H9 (cell line): ENCODE results near the gene NHERF1. TPM values are rescaled to one million over a fixed set of nuclear protein-coding genes. Genes with fewer than 3 reads are reported as not detected.

Source experiments
- DNase-seq: peaks from one replicate; pipeline ENCODE4 v3.0.0-alpha.2; 2017
- H2AFZ ChIP-seq: one replicate; pipeline ENCODE4 v1.6.1; 2013; ENCODE audit warnings: mild to moderate bottlenecking, low read length, control low read depth, moderate library complexity
- H2AK5ac ChIP-seq: 2 replicates; pipeline ENCODE4 v1.6.1; 2013; ENCODE audit warnings: low read length, control low read depth, mixed read lengths; ENCODE audit not compliant: insufficient read length
- H2BK120ac ChIP-seq: one replicate; pipeline ENCODE4 v1.6.1; 2013; ENCODE audit warnings: low read depth, mild to moderate bottlenecking, low read length, control low read depth, inconsistent platforms; ENCODE audit not compliant: poor library complexity, severe bottlenecking
- H2BK12ac ChIP-seq: 2 replicates; pipeline ENCODE4 v1.6.1; 2013; ENCODE audit warnings: low read length, control low read depth, mixed read lengths, low read depth; ENCODE audit not compliant: insufficient read length
- H2BK15ac ChIP-seq: 2 replicates; pipeline ENCODE4 v1.6.1; 2013; ENCODE audit warnings: low read depth, low read length, control low read depth
- H2BK20ac ChIP-seq: one replicate; pipeline ENCODE4 v1.6.1; 2013; ENCODE audit warnings: low read depth, mild to moderate bottlenecking, low read length, control low read depth, inconsistent platforms; ENCODE audit not compliant: poor library complexity, severe bottlenecking
- H2BK5ac ChIP-seq: 2 replicates; pipeline ENCODE4 v1.6.1; 2013; ENCODE audit warnings: low read length, control low read depth, mixed read lengths; ENCODE audit not compliant: insufficient read length
- H3K14ac ChIP-seq: 2 replicates; pipeline ENCODE4 v1.6.1; 2013; ENCODE audit warnings: low read length, control low read depth; ENCODE audit not compliant: insufficient read depth
- H3K18ac ChIP-seq: 2 replicates; pipeline ENCODE4 v1.6.1; 2013; ENCODE audit warnings: low read depth, mild to moderate bottlenecking, mixed read lengths, low read length, control low read depth; ENCODE audit not compliant: insufficient read length
- H3K23ac ChIP-seq: 2 replicates; pipeline ENCODE4 v1.6.1; 2013; ENCODE audit warnings: low read length, control low read depth, mixed read lengths, low read depth; ENCODE audit not compliant: insufficient read length
- H3K23me2 ChIP-seq: 2 replicates; pipeline ENCODE4 v1.6.1; 2013; ENCODE audit warnings: low read depth, mild to moderate bottlenecking, mixed read lengths, low read length, control low read depth; ENCODE audit not compliant: insufficient read length, poor library complexity, severe bottlenecking
- H3K27ac ChIP-seq: 2 replicates; pipeline ENCODE4 v1.5.1; 2013; ENCODE audit warnings: low read length, control low read depth, mixed read lengths, low read depth; ENCODE audit not compliant: insufficient read length
- H3K27me3 ChIP-seq: 2 replicates; pipeline ENCODE4 v1.6.1; 2013; ENCODE audit warnings: low read length, control low read depth, inconsistent platforms; ENCODE audit not compliant: insufficient read depth
- H3K4ac ChIP-seq: 2 replicates; pipeline ENCODE4 v1.6.1; 2013; ENCODE audit warnings: low read depth, mild to moderate bottlenecking, control low read depth, inconsistent platforms, low read length, moderate library complexity
- H3K4me1 ChIP-seq: 2 replicates; pipeline ENCODE4 v1.6.1; 2013; ENCODE audit warnings: low read length, control low read depth, inconsistent platforms; ENCODE audit not compliant: insufficient read depth
- H3K4me2 ChIP-seq: 2 replicates; pipeline ENCODE4 v1.6.1; 2013; ENCODE audit warnings: low read length, control low read depth, mixed read lengths; ENCODE audit not compliant: insufficient read length, insufficient read depth
- H3K56ac ChIP-seq: 2 replicates; pipeline ENCODE4 v1.6.1; 2013; ENCODE audit warnings: low read depth, mild to moderate bottlenecking, mixed read lengths, low read length, control low read depth; ENCODE audit not compliant: insufficient read length
- H3K79me1 ChIP-seq: 2 replicates; pipeline ENCODE4 v1.6.1; 2013; ENCODE audit warnings: low read depth, mild to moderate bottlenecking, moderate library complexity, low read length, control low read depth, inconsistent platforms; ENCODE audit not compliant: insufficient read depth, poor library complexity, severe bottlenecking
- H3K79me2 ChIP-seq: 2 replicates; pipeline ENCODE4 v1.6.1; 2013; ENCODE audit warnings: low read length, control low read depth, inconsistent platforms; ENCODE audit not compliant: insufficient read depth
- H3K9ac ChIP-seq: 2 replicates; pipeline ENCODE4 v1.6.1; 2013; ENCODE audit warnings: low read length, control low read depth, mixed read lengths; ENCODE audit not compliant: insufficient read length; ENCODE audit errors: extremely low read depth
- H3K9me3 ChIP-seq: one replicate; pipeline ENCODE4 v1.6.1; 2013; ENCODE audit warnings: low read depth, low read length, inconsistent platforms; ENCODE audit not compliant: control insufficient read depth
- H3T11ph ChIP-seq: one replicate; pipeline ENCODE4 v1.6.1; 2013; ENCODE audit warnings: mild to moderate bottlenecking, low read length, control low read depth, inconsistent platforms
- H4K20me1 ChIP-seq: one replicate; pipeline ENCODE4 v1.6.1; 2013; ENCODE audit not compliant: control insufficient read depth, insufficient read length, insufficient read depth
- H4K5ac ChIP-seq: 2 replicates; pipeline ENCODE4 v1.6.1; 2013; ENCODE audit warnings: low read depth, mild to moderate bottlenecking, mixed read lengths, low read length, control low read depth; ENCODE audit not compliant: insufficient read length
- H4K8ac ChIP-seq: replicated peaks from 2 replicates; pipeline ENCODE4 v1.6.1; 2013; ENCODE audit warnings: low read length, control low read depth, mixed read lengths, low read depth; ENCODE audit not compliant: insufficient read length
- H4K91ac ChIP-seq: 2 replicates; pipeline ENCODE4 v1.6.1; 2013; ENCODE audit warnings: low read depth, mild to moderate bottlenecking, moderate library complexity, mixed read lengths, low read length, control low read depth; ENCODE audit not compliant: insufficient read length
- H3K27ac Mint-ChIP-seq, 3 experiments: 2 replicates in 2 of 3; 3 replicates in 1 of 3; pipeline ENCODE4 v1.8.0; 2020 to 2021; ENCODE audit warnings: mixed read lengths in 3 of 3, mild to moderate bottlenecking in 1 of 3, moderate library complexity in 1 of 3
- H3K27me3 Mint-ChIP-seq: 2 replicates; pipeline ENCODE4 v1.8.0; 2021; ENCODE audit warnings: low read depth, mild to moderate bottlenecking, moderate library complexity, mixed read lengths
- H3K36me3 Mint-ChIP-seq, 3 experiments: 2 replicates in 2 of 3; 3 replicates in 1 of 3; pipeline ENCODE4 v1.8.0; 2020 to 2021; ENCODE audit warnings: low read depth in 3 of 3, mixed read lengths in 3 of 3; ENCODE audit not compliant: insufficient read depth in 1 of 3
- H3K4me1 Mint-ChIP-seq, 2 experiments: 2 replicates each; pipeline ENCODE4 v1.8.0; 2020; ENCODE audit warnings: mixed read lengths in 2 of 2
- H3K4me3 Mint-ChIP-seq, 2 experiments: 2 replicates in 1 of 2; 3 replicates in 1 of 2; pipeline ENCODE4 v1.8.0; 2020 to 2021; ENCODE audit warnings: mild to moderate bottlenecking in 2 of 2, mixed read lengths in 2 of 2, moderate library complexity in 1 of 2
- H3K9me3 Mint-ChIP-seq, 2 experiments: 2 replicates in 1 of 2; 3 replicates in 1 of 2; pipeline ENCODE4 v1.8.0; 2020; ENCODE audit warnings: mild to moderate bottlenecking in 2 of 2, mixed read lengths in 2 of 2, moderate library complexity in 1 of 2
- CTCF ChIP-seq: fragments of 200-600 bp; sonication (generic); conservative IDR thresholded peaks from 3 replicates; pipeline ENCODE4 v1.8.0; 2021; ENCODE audit warnings: antibody characterized with exemption, mild to moderate bottlenecking
- WGBS: extraction: QIAGEN DNeasy Blood & Tissue Kit; methylation state at CpG from one replicate; pipeline ENCODE4 v1.1.7; 2013; ENCODE audit warnings: missing lambda C conversion rate, low lambda C conversion rate, mixed read lengths; ENCODE audit not compliant: insufficient read length; ENCODE audit errors: extremely low coverage; 5-methylcytosine and 5-hydroxymethylcytosine counted together
- total RNA-seq: library from RNA; stranded (reverse); gene quantifications from 2 replicates; pipeline ENCODE4 v1.2.1, GENCODE V29; 2021

NHERF1 gene
- total RNA-seq, 1 experiment from 2014 or later = 74.4 TPM

GRCh38 chr17:74758848-74759168 is 10.4 kb downstream of the NHERF1 start:
- Histone ChIP-seq H3K79me1 (peaks cover 9% of the 10 kb centered on the region), H3K79me2 (peaks cover 1% of the 10 kb centered on the region; the same call in 1 of the 2 replicates), H2AFZ (no peak overlapping the region), H2BK5ac (no peak overlapping the region), H3K4me2 (no peak overlapping the region), H3K23ac (no peak overlapping the region), H2BK20ac (no peak overlapping the region), H4K20me1 (no peaks in the 10 kb centered on the region), H2BK15ac (no peak overlapping the region), H3K18ac (no peak overlapping the region), H3K56ac (no peak overlapping the region), H2AK5ac (no peak overlapping the region), H3K23me2 (no peaks in the 10 kb centered on the region), H3K14ac (no peak overlapping the region), H3K27me3 (no peaks in the 10 kb centered on the region), H4K5ac (no peak overlapping the region), H3T11ph (no peak overlapping the region), H3K27ac (no peak overlapping the region), H2BK120ac (no peak overlapping the region), H2BK12ac (no peak overlapping the region), H3K4ac (no peak overlapping the region), H4K8ac (no peak overlapping the region), H3K9ac (no peak overlapping the region), H3K4me1 (peaks cover 11% of the 10 kb centered on the region; the same call in 1 of the 2 replicates), H4K91ac (no peak overlapping the region), H3K9me3 (no peaks in the 10 kb centered on the region)
- Mint-ChIP-seq H3K36me3 (peaks cover 0 to 5% (median 4%) of the 10 kb centered on the region in 3 experiments; a peak in 3 of 7 replicates), H3K4me3 (no peak overlapping the region), H3K27me3 (no peaks in the 10 kb centered on the region), H3K9me3 (no peaks in the 10 kb centered on the region), H3K4me1 (peaks cover 49 to 72% of the 10 kb centered on the region in 2 experiments), H3K27ac (peak overlapping the region in 2 of 3 experiments; percentile 93 to 97; a peak in 4 of 7 replicates)
- TF ChIP-seq CTCF = no peak
- no CpG with 5 or more reads among the region's 2 CpGs for WGBS
- DNase-seq = no peak
